ENCODE data around the gene DCLRE1A.
A peak's percentile ranks its signal among the peaks of the same experiment; 100 is the strongest.

Gene DCLRE1A

DNA sequence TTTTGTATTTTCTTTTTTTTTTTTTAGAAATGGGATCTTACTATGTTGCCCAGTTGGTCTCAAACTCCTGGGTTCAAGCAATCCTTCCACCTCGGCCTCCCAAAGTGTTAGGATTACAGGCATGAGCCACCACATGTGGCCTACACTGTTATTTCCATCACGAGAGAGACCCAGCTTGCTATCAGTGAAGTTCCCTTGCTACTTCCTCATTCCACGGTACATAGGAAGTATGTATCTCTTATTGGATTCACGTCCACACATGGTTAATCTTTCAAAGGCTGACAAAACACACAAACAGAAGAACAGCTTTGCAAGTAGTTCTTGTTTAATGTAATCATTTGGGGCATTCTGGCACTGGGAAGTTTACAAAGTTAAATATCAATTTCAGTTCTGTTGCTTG, 50.9 kb downstream of the DCLRE1A start:
- TF ChIP-seq, protein P1, sequence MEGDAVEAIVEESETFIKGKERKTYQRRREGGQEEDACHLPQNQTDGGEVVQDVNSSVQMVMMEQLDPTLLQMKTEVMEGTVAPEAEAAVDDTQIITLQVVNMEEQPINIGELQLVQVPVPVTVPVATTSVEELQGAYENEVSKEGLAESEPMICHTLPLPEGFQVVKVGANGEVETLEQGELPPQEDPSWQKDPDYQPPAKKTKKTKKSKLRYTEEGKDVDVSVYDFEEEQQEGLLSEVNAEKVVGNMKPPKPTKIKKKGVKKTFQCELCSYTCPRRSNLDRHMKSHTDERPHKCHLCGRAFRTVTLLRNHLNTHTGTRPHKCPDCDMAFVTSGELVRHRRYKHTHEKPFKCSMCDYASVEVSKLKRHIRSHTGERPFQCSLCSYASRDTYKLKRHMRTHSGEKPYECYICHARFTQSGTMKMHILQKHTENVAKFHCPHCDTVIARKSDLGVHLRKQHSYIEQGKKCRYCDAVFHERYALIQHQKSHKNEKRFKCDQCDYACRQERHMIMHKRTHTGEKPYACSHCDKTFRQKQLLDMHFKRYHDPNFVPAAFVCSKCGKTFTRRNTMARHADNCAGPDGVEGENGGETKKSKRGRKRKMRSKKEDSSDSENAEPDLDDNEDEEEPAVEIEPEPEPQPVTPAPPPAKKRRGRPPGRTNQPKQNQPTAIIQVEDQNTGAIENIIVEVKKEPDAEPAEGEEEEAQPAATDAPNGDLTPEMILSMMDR (IDR thresholded peaks at IDR 0.05; ENCODE audit: extremely low read depth, insufficient read depth, missing control alignments): no peak
- no peak for DNase-seq (ENCODE audit: low spot score)
- in situ Hi-C loops (cut with MboI; ENCODE audit: low pct_unique_long_range_greater_than_20kb, low sequenced_read_pairs, unreplicated experiment): no loop called here

DNA sequence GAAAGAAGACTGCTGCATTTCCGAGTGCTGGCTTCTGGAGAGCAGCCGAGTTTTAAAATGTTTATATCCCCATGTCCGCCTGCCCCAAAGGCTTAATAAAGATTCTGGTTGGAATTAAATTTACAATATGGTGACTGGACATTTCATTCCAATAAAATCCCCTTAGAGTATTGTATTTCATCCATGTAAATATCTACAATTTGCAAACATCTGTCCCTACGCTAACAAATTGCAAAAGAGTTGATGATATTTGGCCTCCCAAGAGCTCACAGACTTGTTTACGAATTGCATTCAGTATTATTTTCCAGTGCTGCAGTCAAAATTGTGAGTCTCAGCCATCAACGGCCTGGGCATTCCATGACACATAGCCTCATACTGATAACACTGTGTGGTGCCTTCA, 52.3 kb downstream of the DCLRE1A start:
- DNase-seq (ENCODE audit: low spot score): no peak
- TF ChIP-seq, protein P1 (IDR thresholded peaks at IDR 0.05; ENCODE audit: extremely low read depth, insufficient read depth, missing control alignments): no peak
- in situ Hi-C loops (cut with MboI; ENCODE audit: low pct_unique_long_range_greater_than_20kb, low sequenced_read_pairs, unreplicated experiment): no loop called here

DNA sequence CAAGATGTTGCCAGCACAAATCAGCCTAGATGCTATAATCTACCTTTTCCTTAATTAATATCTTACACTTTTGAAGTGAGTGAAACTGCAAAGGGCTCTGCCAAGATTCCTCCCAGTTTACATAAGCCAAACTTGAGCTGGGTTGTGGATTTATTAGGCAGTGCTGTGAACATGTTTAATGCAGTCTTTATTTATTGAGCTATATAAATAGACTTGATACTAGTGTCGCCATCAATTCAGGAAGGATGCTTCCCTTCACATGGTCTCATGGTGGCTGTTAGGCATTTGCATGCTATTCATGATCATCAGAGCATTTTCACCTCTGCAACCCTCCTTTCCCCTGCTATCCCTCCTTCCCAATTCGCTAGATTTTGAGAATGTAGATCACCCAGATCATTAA, 62.2 kb downstream of the DCLRE1A start:
- DNase-seq (ENCODE audit: low spot score): no peak
- in situ Hi-C loops (cut with MboI; ENCODE audit: low pct_unique_long_range_greater_than_20kb, low sequenced_read_pairs, unreplicated experiment): no loop called here
- TF ChIP-seq, protein P1 (IDR thresholded peaks at IDR 0.05; ENCODE audit: extremely low read depth, insufficient read depth, missing control alignments): no peak

DNA sequence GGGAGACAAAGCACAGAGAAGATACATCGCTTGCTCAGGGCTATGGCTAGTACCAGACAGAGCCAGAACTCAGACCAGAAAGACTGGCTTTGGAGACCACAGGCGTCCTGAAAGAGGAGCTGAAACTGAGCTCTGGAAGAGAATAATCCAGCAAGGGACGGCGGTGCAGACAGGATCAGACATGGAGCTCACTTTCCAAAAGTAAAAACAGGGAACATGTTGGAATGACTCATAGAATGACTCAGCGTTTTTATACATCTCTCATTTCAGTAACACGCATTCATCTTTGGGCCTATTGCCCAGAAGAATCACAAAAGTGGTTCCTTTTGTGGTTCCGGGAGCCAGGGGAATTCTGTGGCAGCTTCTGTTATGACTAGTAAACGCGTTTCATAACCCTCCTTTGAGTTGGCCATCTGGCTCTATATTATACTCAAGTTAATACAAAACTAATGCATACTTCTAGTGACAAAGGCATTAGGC, 65.2 kb downstream of the DCLRE1A start:
- in situ Hi-C loops (cut with MboI; ENCODE audit: low pct_unique_long_range_greater_than_20kb, low sequenced_read_pairs, unreplicated experiment): no loop called here
- DNase-seq (ENCODE audit: low spot score): peak; percentile 20
- TF ChIP-seq, protein P1 (IDR thresholded peaks at IDR 0.05; ENCODE audit: extremely low read depth, insufficient read depth, missing control alignments): no peak
